ENCODE data around the gene RREB1. TPM values are rescaled to one million over a fixed set of nuclear protein-coding genes. Genes with fewer than 3 reads are reported as not detected.

The RREB1 gene
- total RNA-seq, 2 donors from 2014 or later, result 58.4 to 71.0 TPM

DNA sequence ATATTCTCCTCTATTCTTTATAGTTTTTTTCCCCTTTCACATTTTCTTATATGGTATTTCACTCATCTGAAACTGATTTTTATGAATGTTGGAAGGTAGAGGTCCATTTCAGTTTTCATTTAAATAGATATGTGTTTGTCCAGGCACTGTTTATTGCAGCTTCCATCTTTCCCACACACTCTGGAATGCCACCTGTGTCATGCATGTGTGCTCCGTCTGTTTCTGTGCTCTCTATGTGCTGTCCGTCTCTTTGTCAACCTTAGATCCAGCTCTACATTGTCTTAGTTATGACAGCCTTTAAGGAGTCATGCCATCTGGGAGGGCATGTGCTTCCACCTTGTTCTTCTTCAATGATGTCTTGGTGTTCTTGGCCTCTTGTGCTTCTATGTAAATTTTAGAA, 36.4 kb upstream of the RREB1 start:
- Histone ChIP-seq H3K9me3 (no peaks in the 10 kb centered on the region), H3K27me3 (replicated peaks; ENCODE audit: insufficient read depth) (no peaks in the 10 kb centered on the region), H3K36me3 (no peaks in the 10 kb centered on the region), H3K4me3 (no peak overlapping the region), H3K4me1 (replicated peaks) (peaks cover 3% of the 10 kb centered on the region), H3K27ac (no peak overlapping the region)
- TF ChIP-seq POLR2AphosphoS5 (IDR thresholded peaks at IDR 0.05) (no peak), POLR2A (IDR thresholded peaks at IDR 0.05) (no peak)
- TF ChIP-seq, protein P1, sequence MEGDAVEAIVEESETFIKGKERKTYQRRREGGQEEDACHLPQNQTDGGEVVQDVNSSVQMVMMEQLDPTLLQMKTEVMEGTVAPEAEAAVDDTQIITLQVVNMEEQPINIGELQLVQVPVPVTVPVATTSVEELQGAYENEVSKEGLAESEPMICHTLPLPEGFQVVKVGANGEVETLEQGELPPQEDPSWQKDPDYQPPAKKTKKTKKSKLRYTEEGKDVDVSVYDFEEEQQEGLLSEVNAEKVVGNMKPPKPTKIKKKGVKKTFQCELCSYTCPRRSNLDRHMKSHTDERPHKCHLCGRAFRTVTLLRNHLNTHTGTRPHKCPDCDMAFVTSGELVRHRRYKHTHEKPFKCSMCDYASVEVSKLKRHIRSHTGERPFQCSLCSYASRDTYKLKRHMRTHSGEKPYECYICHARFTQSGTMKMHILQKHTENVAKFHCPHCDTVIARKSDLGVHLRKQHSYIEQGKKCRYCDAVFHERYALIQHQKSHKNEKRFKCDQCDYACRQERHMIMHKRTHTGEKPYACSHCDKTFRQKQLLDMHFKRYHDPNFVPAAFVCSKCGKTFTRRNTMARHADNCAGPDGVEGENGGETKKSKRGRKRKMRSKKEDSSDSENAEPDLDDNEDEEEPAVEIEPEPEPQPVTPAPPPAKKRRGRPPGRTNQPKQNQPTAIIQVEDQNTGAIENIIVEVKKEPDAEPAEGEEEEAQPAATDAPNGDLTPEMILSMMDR (IDR thresholded peaks at IDR 0.05), result no peak
- DNase-seq (ENCODE audit: low spot score), result no peak
- intact Hi-C loops (cut with DNase I), result no loop called here
- 90% methylated on average over 2 of the region's 2 CpGs for WGBS

- no peaks in the 10 kb centered on the region for H3K9me3 ChIP-seq
- WGBS, result 67% methylated on average over 10 of the region's 10 CpGs
- H3K36me3 ChIP-seq, result no peaks in the 10 kb centered on the region
- H3K4me3 ChIP-seq, result no peak overlapping the region
- H3K4me1 ChIP-seq (replicated peaks), result no peaks in the 10 kb centered on the region
- H3K27ac ChIP-seq, result peak overlapping the region in 1 of 2 donors; percentile 23
- no peak for DNase-seq (ENCODE audit: low spot score)
- no peaks in the 10 kb centered on the region for H3K27me3 ChIP-seq (replicated peaks; ENCODE audit: insufficient read depth)
- intact Hi-C loops (cut with DNase I), result no loop called here
- TF ChIP-seq POLR2AphosphoS5 (IDR thresholded peaks at IDR 0.05) (no peak), POLR2A (IDR thresholded peaks at IDR 0.05) (no peak)
- TF ChIP-seq, protein P1 (IDR thresholded peaks at IDR 0.05), result no peak
Measured at GRCh38 chr6:7073082-7073820, 34.5 kb upstream of the RREB1 start.

GRCh38 chr6:7073821-7074525, 33.8 kb upstream of the RREB1 start:
- intact Hi-C loops (cut with DNase I), result no loop called here
- TF ChIP-seq, protein P1 (IDR thresholded peaks at IDR 0.05), result no peak
- TF ChIP-seq POLR2AphosphoS5 (IDR thresholded peaks at IDR 0.05) (no peak), POLR2A (IDR thresholded peaks at IDR 0.05) (no peak)
- DNase-seq (ENCODE audit: low spot score), result no peak
- no peak overlapping the region for H3K4me3 ChIP-seq
- no peaks in the 10 kb centered on the region for H3K4me1 ChIP-seq (replicated peaks)
- no peaks in the 10 kb centered on the region for H3K27me3 ChIP-seq (replicated peaks; ENCODE audit: insufficient read depth)
- peak overlapping the region in 1 of 2 donors; percentile 23 for H3K27ac ChIP-seq
- no peaks in the 10 kb centered on the region for H3K36me3 ChIP-seq
- H3K9me3 ChIP-seq, result no peaks in the 10 kb centered on the region
- 70% methylated on average over 9 of the region's 9 CpGs for WGBS

- Histone ChIP-seq H3K27me3 (replicated peaks; ENCODE audit: insufficient read depth) (no peaks in the 10 kb centered on the region), H3K9me3 (no peaks in the 10 kb centered on the region), H3K36me3 (no peaks in the 10 kb centered on the region), H3K4me1 (replicated peaks) (no peaks in the 10 kb centered on the region), H3K27ac (no peak overlapping the region), H3K4me3 (no peak overlapping the region)
- 97% methylated on average over 3 of the region's 3 CpGs for WGBS
- intact Hi-C loops (cut with DNase I), result no loop called here
- DNase-seq (ENCODE audit: low spot score), result no peak
- TF ChIP-seq POLR2AphosphoS5 (IDR thresholded peaks at IDR 0.05) (no peak), POLR2A (IDR thresholded peaks at IDR 0.05) (no peak)
- TF ChIP-seq, protein P1 (IDR thresholded peaks at IDR 0.05), result no peak
Measured at GRCh38 chr6:7074870-7075269, 32.9 kb upstream of the RREB1 start.

Data from prostate gland (tissue), 2 donors.